GM18868 (cell line): ENCODE data around the gene MRPS5.

Source experiments
- ATAC-seq: cut with Tn5 transposase; IDR thresholded peaks from one replicate; pipeline ENCODE4 v1.9.1; 2021; ENCODE audit warnings: mild to moderate bottlenecking, moderate library complexity; ENCODE audit not compliant: unreplicated experiment

Gene MRPS5

DNA sequence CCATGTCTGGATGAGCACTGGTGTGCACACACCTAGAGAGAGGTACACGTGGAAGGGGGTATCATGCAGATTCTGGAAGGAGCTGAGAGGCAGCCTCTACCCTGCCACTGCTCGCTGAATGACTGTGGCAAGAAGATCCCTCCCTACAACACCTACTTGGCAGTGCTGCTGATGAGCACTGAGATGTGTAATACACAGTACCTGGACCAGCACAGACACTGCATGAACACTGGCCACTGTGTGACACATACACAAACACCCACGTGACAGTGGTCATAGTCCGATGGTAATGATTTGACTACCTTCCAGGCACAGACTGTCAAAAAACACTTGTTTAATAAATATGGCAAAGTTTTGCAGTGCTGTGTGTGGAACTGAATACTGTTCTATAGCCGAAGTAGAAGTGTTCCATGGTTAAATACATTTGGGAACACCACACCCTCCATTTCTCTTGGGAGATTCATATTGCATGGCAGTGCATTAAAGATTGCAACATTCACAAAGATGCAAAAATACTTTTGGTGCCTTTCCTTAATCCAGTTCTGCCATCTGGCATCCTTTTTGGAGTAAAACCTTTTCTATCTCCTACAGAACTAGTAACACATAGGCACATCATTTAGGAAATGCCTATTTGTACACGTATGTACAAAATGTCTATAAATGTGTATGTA lies 29.6 kb downstream of the MRPS5 start:
- ATAC-seq, result no peak

DNA sequence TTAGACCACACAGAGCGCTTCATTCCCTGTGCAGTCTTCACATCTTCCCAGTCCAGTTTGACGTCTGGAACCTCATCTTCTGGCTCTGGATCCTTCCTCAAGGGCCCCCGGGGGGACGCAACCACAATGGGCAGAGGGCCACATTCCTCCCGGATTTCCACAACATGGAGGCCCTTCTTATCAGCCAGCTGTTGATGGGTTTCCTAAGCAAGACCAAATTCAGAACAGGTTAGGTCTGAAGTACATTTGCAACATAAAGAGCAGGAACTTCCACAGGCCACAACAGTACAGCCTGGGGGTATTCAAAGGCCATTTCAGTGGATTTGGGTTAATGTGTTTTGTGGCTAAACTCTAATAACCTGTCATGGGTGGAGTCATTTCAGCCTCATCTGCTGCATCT lies 34.2 kb downstream of the MRPS5 start:
- ATAC-seq, result no peak

DNA sequence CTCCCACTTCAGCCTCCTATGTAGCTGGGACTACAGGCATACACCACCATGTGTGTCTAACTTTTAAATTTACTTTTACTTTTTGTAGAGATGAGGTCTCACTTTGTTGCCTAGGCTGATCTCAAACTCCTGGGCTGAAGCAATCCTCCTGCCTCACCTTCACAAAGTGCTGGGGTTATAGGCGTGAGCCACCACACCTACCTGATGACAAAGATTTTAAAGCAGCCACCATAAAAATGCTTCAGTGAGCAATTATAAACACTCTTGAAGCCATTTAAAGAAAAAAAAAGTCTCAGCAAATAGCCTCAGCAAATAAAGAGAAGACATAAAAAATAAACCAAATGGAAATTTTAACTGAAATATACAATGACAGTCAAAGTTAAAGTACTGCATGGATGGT lies 35.6 kb downstream of the MRPS5 start:
- ATAC-seq, result no peak

DNA sequence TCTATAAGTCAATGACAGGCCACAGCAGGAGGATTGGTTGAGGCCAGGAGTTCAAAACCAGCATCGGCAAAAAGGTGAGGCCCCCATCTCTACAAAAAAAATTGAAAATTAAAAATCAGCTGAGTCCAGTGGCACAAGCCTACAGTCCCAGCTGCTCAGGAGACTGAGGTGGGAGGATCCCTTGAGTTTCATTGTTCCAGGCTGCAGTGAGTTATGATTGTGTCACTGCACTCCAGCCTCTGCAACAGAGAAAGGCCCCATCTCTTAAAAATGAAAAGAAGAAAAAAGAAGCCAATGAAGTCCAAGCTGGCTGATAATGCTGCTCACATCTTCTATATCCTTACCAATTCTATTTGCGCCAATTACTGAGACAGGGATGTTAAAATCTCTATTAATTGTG lies 39.1 kb downstream of the MRPS5 start:
- no peak for ATAC-seq

DNA sequence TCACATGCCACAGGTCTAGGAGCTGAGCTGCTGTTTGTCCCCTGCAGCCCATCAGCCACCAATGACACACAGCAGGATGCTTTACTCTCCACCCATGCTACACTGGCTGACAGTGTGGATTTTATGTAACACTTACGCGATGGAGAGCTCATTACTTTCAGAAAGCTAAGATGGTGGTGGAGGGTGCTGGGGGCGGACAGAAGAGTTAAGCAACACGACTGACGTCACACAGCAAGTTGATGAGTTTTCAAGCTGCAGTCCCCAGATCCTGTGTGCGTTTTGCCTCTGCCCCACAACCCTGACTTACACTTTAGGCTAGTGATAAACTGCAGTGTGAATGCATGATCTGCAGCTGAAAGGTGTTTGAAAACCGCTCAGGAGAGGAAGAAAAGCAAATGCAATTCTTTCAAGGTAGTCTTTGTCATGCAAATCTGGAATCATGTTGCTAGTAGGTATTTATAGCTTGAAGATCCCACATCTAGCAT lies 42.4 kb downstream of the MRPS5 start:
- no peak for ATAC-seq

DNA sequence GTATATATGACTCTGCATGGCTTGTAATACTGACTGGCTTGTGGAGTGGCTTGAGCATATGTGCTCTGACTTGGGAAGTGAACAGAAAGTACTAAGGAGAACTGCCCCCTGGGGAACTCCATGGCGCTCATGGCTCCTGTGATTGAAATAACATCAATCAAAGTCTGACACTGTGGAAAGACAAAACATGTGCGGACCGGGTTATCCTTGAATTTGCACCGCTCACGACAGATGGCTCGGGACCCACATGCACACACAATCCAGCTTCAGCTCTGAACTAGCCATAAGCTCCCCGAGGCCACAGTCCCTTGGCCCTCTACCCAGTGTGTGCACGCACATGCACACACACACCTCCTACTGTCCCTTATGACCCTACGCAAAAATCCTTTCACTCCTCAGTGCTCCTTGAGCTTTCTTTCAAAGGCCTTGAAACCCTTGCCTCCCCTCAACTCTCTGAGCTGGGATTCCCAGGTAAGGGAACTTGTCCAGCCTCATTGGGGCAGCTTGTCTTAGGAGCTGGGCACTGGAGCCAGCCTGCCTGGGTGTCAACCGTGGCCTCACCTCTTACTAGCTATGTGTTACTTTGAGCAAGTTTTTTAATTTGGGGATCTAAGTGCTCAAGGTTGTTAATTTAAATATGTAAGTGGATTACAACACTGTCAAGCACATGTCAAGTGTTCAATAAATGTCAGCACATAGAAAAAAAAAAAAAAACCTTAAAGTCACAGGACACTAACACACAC lies 43.6 kb downstream of the MRPS5 start:
- ATAC-seq, result no peak

DNA sequence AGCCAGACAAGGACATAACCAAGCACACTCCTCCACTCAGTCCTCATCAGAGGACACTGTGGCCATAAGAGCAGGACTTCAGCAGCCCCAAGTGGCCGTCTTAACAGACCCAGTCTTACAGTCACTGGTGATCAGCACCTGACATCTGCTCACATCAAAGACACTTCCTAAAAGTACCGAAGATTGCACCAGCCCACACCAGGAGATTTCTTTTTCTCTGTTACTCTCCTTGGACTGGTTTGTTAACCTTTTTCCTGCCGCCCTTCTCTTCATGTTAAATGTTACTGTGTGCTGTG lies 44.1 kb downstream of the MRPS5 start:
- no peak for ATAC-seq

DNA sequence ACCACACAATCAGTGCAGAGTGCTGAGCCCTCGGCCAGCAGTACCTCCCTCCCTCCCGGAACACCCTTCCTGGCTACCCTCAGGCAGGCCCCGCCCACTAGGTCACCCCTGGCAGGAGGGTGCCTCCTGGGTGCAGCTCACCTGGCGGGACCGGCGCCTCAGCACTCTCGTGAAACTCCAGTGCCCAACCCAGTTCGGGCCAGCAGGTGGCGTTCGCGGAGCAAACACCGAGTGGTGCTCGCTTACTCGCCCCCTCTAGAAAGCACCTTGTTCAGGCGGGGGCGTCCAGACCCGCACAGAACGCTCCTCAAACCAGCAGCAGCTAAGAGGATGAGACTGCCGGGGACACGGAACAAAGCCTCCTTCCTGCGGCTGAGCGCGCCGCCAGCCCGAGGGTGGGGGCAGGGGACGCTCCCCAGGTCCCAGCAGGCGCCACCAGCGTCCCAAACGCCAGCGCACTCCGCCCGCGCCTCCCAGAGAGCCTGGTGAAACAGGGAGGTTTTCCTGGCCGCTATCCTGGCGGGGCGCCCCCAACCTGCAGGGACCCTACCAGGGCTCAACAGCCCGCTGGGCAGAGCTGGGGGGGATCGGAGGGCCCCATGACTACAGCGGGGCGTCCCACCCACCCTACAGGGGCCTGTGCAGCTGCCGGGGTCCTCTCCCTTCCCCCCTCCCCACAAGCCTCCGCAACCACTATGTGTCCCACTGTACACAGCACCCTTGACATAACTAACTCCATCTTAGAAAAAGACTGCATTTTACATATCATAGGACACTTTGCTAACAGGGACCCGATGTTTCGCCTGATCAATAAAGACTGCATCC lies 44.7 kb downstream of the MRPS5 start:
- peak; percentile 83 for ATAC-seq

DNA sequence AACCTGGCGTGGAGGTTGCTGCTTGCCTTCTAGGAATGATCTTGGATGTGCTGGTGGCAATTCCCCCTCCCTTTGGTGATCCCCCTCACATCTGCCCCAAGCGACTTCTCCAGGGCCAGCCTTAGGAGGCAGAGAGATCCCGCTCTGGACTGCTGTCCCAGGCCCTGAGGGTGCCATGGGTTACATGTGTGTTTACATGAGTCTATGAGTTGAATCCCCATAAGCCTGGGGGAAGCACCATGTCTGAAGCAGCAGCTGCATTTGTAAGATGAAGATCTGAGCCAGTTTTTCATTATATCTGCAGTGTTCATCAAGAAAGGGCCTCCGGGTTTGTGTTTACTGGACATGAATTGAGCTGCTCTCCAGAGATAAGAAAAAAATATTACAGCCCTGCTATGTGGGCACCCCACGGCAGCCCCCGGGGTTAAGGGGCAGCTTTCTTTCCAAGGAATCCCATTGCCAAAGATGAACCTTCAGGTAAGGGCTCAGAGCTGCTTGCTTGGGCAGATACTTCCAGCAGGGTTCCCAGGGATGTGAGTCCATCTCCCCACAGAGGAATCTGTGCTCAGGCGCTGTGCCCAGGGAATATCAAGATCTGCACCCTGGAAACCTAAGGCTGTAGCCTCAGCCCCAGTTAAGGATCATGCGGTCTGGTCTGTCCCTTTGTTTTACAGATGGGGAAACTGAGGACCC lies 46.0 kb downstream of the MRPS5 start:
- ATAC-seq, result no peak

DNA sequence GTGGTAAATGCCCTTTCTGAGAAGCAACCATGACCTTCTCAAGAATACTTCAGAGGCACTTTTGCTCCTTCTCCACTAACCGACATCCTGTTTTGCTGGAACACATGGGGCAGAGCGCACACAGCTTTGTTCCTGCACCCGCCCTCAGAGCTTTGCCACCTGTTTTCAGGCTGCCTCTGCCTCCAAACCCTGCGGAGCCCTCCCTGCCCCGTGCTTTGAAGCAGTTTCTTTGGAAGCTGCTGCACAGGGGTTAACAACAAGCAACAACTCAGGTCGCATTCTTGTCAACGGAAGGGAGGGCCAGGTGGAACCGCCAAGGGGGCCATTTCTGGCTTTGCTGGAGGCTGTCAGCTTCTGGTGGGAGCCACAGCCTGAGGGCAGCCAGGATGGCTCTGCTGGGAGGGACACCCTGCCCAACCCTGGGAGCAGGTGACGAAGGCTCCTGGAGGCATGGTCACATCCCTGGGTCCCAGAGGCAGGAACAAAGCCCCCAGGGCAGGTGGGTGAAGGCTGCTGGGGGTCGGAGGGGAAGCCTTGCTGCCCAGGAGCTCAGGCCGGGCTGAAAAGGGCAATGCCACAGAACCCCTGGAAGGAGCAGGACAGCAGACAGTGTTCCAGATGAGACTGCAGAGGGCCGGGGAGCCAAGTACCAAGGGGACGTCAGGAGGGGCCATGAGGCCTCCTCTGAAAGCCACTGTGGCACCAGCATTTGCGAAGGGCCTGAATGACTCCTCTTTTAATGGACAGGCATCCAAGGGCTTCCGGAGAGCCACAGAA lies 46.8 kb downstream of the MRPS5 start:
- ATAC-seq, result no peak

DNA sequence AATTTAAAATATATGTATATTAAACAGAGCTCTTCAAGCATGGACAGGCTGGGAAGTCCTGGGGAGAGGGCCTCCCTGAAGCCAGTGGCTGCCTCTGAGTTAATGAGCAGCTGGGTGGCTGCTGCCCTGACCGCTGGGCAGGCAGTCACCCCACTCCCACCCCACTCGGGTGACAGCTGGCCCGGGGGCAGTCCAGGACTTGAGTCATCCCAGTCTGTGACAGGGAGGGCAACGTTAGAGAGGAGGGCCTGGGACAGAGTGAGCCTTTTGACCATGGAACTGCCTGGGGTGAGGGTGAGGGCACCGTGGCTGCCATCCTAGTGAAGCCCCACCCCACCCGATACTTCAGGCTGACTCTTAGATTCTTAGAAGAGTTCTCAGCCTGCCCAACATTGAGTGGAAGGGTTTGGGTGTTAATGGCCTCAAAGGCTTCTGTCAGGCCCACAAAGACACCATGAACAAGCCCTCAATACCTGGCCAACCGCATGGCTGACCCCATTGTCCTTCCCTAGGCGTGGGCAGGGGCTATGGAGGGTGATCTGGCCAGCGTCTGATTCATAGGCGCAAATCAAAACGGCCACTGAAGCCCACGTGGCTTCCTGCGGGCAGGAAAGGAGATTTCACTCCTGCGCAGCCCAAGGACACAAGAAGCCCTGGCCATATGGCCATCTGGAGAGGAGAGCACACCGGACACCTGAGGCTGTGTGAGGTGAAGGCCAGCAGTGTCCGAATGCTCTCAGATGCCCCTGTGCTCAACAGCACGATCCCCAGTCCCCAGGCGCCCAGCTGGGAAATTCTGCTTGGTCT lies 47.5 kb downstream of the MRPS5 start:
- ATAC-seq, result no peak

DNA sequence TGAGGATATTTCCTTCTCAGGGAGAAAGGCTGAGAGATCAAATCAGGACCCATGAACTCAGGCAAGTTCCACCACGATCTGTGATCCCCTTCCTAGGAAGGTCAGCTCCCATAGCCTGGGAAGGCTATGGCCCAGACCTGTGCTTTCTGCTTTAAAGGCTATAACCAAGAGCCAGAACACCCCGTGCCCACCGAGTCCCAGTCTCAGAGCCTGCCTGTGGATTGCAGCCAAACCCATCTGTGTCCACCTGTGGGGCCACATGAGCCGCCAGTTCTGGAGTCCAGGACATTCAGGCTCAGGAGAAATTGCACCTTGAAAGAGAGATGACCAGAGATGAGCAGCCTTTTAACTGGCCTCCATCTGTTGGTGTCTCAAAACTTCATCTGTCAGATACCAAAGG lies 49.2 kb downstream of the MRPS5 start:
- no peak for ATAC-seq

DNA sequence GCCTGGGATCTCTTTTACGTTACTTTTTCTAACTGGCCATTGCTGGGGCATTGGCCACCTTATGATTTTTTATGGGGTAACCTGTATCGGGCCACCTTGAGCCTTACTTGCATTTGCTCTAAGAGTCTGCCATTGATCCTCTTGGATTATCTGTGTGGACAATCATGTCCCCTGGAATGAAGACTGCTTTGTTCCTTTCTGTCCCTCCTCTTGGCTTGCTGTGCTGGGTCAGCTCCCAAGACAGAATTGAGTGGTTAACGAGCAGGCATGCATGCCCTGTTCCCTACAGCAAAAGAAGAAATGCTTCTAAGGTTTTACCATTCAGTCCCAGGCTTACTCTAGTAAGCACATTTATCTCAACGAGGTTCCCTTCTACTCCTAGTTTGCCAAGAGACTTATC lies 49.8 kb downstream of the MRPS5 start:
- ATAC-seq, result no peak

DNA sequence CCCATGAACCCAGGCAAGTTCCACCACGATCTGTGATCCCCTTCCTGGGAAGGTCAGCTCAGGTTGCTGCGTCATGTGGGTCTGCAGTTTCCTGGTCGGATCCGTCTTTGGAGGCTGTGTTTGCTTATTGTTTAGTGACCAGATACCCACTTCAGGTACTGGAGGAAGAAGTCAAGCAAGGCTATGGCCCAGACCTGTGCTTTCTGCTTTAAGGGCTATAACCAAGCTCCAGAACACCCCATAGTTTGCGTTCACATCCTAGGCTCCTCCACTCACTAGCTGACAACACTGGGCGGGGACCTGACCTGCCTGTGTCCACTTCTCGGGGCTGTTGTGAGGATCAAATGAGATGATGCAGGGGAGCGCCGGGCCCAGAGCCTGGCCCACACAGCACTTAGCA lies 52.1 kb downstream of the MRPS5 start:
- no peak for ATAC-seq

DNA sequence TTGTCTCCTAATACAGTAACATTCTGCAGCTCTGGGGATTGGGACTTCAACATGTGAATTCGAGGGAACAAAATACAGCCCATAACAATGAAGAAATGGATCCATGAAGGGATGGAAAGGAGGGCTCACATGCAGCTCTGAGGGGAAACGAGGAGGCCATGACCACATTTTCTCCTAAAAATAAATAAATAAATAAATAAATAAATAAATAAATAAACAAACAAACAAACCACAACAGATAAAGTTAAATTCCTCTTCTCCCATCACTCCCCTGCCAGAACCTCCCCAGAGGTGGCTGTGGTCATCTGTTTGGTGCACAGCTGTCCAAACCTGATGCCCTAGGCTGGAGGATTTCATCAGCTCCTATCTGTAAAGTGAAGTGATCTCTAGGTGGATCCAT lies 53.4 kb downstream of the MRPS5 start:
- no peak for ATAC-seq

DNA sequence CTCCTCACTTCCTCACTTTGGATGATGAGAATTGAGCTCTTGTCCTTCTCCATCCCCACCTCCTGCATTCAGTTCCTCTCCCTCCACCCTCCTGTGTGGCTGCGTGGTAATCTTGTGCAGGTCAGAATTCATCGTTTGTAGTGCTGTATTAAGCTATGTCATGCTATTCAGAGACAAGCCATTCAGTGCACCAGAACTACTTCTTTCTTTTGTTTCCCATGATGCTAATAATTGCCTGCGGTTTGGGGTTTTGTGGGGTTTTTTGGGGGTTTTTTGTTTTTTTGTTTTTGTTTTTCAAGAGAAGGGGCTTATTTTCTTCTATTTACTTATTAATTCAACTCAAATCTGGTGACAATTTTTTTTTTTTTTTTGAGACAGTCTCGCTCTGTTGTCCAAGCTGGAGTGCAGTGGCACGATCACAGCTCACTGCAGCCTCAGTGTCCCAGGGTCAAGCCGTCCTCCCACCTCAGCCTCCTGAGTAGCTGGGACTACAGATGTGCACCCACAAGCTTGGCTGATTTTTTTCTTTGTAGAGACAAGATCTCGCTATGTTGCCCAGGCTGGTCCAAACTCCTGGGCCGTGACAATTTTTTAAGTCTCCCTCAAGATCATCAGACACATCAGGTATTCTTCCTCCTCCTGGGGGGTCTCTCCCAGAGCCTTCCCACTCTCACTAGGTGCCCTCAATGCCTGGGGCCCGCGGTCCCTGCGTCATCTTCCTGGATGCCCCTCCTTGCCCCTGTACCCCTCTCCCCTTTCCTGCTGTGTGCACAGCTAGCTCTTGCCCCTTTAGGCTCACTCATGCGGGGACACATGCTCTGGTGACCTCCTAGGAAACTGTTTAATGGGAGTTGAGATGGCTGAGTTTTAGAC lies 58.3 kb downstream of the MRPS5 start:
- peak; percentile 90 for ATAC-seq

DNA sequence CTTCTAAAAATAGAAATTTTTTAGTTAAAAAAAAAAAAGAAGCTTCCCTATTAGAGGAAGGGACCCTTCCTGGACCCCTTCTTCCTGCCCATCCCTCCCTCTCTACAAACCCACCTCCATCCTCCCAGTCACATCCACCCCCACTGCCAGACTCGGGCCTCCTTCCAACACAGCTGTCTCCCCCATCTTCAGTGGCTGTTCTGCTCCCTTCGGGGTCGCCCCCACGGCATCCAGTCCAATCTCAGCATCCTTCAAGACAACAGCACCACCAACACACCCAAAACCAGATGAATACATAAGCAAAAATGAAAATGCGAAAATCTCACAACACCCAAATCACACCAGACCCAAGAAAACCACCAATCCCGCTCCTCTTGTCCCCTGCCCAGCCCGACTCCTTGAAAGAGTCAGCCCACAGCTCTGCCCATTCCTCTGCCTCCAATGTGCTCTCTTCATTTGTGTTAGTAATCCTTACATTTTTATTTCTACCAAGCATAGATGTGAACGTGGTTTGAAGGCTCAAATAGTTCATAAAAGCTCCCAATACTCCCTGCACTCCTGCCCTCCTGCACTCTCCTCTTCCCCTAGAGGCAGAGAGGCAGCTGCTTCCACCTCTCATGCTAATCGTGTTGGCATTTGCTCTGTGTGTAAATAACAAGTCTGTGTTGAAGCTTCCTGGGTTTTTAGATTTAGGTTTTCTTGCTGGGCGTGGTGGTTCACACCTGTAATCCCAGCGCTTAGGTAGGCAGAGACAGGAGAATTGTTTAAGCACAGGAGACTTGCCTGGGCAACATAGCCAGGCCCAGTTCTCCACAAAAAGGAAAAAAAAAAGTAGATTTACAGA lies 59.1 kb downstream of the MRPS5 start:
- ATAC-seq, result peak; percentile 23

DNA sequence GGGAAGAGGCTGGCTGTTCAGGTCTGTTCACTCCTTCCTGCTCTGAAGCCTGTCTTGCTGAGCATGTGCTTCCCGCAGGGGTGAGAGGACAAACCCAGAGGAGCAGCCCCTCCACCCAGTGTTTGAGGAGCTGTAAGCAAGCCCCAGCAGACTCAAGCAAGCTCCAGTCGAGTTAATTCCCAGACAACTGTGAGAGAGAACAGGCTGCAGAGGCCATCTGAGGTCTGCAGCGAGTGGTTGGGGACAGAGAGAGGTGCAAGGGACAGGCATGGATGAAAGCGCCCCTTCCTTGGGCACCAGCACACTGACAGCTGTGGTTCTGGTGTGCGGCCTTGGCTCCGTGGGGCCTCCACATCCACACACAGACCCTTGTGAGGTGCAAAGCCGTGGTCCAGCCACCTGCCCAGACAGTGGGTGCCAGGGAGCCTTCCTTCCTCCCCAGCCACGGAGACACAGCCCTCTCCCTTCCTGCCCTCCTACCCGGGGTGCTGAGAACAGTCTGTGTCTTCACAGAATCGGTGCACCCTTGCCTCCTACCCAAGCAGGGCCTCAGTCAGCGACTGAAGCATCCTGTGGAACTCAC lies 59.9 kb downstream of the MRPS5 start:
- no peak for ATAC-seq
